ENCODE measurements around the gene EEF1A2.

- no peak for TF ChIP-seq CTCF (IDR thresholded peaks at IDR 0.05)
- TF ChIP-seq ZFX (IDR thresholded peaks at IDR 0.05; ENCODE audit: borderline replicate concordance): no peak
Observed at GRCh38 chr20:63494420-63495166, 4.3 kb downstream of the EEF1A2 start.

Measured in 22Rv1 (cell line).